GM12891 (cell line): ENCODE measurements around the gene COA1. TPM values are rescaled to one million over a fixed set of nuclear protein-coding genes. Genes with fewer than 3 reads are reported as not detected.
"Not testable (repeated sequence)": the region's sequence is repeated elsewhere in the genome, so short reads cannot be mapped to it uniquely, and the experiment has no call there.

Source experiments
- DNase-seq: peaks from one replicate; pipeline ENCODE4 v3.0.0; 2011; ENCODE audit warnings: low spot score; ENCODE audit not compliant: insufficient read length
- FAIRE-seq: peaks from 2 replicates; lab custom pipeline; 2011; peaks lifted over from hg19 to GRCh38; lab: Jason Lieb, UNC
- PAX5 ChIP-seq: IDR thresholded peaks from 2 replicates; pipeline ENCODE4 v1.6.1; 2011; ENCODE audit warnings: low read length, moderate library complexity, mild to moderate bottlenecking; ENCODE audit not compliant: insufficient read depth, severe bottlenecking
- POLR2A ChIP-seq: IDR thresholded peaks from 2 replicates; pipeline ENCODE4 v1.6.1; 2011; ENCODE audit warnings: low read depth, low read length, control low read depth
- POLR2AphosphoS5 ChIP-seq: IDR thresholded peaks from 2 replicates; pipeline ENCODE4 v1.6.1; 2011; ENCODE audit warnings: low read depth, low read length, control low read depth
- POU2F2 ChIP-seq: IDR thresholded peaks from 2 replicates; pipeline ENCODE4 v1.6.1; 2011; ENCODE audit warnings: low read depth, mild to moderate bottlenecking, control low read depth, low read length, moderate library complexity
- SPI1 ChIP-seq: IDR thresholded peaks from 2 replicates; pipeline ENCODE4 v1.6.1; 2011; ENCODE audit warnings: low read depth, low read length, control low read depth
- TAF1 ChIP-seq: IDR thresholded peaks from 2 replicates; pipeline ENCODE4 v1.6.1; 2011; ENCODE audit warnings: low read depth, low read length, control low read depth
- polyA plus RNA-seq: library from polyadenylated mRNA; unstranded; fragments of >200 nt; gene quantifications from one replicate; pipeline ENCODE4 v1.2.1, GENCODE V29; 2012; ENCODE audit warnings: low read depth, missing spikeins, inconsistent platforms; ENCODE audit not compliant: missing spikeins

The COA1 gene, protein sequence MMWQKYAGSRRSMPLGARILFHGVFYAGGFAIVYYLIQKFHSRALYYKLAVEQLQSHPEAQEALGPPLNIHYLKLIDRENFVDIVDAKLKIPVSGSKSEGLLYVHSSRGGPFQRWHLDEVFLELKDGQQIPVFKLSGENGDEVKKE
- polyA plus RNA-seq: 66.7 TPM

DNA sequence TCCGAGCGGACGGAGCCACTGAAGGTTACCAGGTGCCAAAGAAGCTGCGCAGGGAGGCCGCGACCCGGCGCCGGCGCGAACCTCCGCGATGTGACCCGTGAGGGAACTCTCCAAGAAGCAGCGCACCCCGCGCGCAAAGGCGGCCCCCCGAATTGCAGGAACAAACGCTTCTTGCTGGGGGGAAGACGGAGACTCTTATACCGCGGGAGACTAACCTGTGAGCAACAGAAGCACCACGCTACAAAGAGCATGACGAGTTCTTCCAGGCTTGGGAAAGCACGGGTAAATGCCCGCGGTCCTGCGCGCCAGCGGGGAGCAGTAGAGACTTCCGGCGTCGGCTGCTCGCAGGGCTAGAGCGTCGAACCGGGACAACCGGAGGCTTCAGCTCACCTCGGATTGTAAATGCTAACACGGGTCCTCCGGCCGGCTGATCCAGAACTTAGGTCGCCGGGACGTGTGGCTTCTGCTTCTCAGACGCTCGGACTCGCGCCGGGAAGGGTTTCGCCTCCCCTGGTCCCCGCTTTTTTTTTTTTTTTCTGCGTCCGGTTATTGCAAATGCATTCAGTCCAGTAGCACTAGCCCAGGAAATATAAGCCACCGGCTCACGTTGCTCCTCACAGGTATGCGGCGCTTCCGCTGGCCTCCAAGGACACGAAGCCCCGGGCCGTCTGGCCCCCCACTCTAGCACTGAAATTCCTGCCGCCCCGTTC, at the start of gene COA1:
COA1 (minus strand) TSS at position 310 of the 710 bp plus-strand sequence. CDS start 80,909 bp downstream, outside the sequence.
- FAIRE-seq (peak; percentile 95), DNase-seq (peak; percentile 42)
- TF ChIP-seq SPI1: no peak
- peak; percentile 91 for TF ChIP-seq POLR2AphosphoS5
- peak; percentile 85 for TF ChIP-seq POLR2A
- TF ChIP-seq POU2F2: peak; percentile 78; the same call in 1 of the 2 replicates
- TF ChIP-seq PAX5: no peak
- peak; percentile 84 for TF ChIP-seq TAF1

DNA sequence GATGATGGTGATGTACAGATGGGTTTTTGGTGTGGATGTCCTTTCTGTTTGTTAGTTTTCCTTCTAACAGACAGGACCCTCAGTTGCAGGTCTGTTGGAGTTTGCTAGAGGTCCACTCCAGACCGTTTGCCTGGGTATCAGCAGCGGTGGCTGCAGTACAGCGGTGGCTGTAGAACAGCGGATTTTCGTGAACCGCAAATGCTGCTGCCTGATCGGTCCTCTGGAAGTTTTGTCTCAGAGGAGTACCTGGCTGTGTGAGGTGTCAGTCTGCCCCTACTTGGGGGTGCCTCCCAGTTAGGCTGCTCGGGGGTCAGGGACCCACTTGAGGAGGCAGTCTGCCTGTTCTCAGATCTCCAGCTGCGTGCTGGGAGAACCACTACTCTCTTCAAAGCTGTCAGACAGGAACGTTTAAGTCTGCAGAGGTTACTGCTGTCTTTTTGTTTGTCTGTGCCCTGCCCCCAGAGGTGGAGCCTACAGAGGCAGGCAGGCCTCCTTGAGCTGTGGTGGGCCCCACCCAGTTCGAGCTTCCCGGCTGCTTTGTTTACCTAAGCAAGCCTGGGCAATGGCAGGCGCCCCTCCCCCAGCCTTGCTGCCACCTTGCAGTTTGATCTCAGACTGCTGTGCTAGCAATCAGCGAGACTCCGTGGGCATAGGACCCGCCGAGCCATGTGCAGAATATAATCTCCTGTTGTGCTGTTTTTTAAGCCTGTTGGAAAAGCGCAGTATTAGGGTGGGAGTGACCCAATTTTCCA, 49.1 kb upstream of the COA1 start:
- not testable (repeated sequence) for DNase-seq, FAIRE-seq

DNA sequence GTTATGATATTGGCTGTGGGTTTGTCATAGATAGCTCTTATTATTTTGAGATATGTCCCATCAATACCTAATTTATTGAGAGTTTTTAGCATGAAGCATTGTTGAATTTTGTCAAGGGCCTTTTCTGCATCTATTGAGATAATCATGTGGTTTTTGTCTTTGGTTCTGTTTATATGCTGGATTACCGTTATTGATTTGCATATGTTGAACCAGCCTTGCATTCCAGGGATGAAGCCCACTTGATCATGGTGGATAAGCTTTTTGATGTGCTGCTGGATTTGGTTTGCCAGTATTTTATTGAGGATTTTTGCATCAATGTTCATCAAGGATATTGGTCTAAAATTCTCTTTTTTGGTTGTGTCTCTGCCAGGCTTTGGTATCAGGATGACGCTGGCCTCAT, 45.9 kb upstream of the COA1 start:
- DNase-seq, FAIRE-seq: not testable (repeated sequence)

DNA sequence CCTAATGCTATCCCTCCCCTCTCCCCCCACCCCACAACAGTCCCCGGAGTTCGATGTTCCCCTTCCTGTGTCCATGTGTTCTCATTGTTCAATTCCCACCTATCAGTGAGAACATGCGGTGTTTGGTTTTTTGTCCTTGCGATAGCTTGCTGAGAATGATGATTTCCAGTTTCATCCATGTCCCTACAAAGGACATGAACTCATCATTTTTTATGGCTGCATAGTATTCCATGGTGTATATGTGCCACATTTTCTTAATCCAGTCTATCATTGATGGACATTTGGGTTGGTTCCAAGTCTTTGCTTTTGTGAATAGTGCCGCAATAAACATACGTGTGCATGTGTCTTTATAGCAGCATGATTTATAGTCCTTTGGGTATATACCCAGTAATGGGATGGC, 43.9 kb upstream of the COA1 start:
- FAIRE-seq, DNase-seq: not testable (repeated sequence)

DNA sequence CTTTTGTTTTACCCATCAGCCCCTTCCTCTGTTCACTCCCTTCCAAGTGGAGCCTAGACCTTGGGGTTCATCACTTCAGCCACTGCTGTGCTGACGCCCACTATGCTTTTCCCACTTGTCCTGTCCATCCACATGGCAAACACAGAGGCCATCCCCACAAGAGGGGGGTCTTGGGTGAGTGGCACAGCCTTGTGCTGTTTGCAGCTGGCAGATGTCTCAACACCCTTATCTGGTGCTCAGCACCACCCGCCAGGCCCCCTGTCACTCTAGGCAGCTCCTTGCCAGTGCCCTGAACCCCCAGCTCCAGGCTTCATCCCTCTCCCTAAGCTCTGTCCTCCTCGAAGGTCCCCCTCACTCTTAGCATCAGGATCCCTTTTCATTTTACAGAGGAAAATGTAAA, 42.2 kb upstream of the COA1 start:
- TF ChIP-seq SPI1: no peak
- FAIRE-seq (no peak), DNase-seq (no peak)

DNA sequence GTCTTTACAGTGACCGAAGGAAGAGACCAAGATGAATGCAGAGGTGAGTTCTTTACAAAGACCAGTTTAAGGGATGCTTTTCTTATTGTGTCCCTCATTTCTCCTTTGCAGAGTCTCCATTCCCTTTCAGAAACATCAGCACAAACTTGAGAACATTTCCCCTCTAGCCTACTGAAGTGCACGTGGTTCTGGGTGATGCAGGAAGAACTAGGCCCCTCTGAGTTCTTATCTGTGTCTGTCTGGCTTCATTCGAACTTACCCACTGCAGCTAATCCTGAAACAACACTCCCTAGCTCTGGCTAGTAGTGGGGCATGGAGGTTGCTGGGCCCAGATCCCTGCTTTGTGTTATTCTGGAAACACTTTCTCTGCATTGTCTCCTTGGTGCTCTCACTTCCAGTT, 41.8 kb upstream of the COA1 start:
- no peak for TF ChIP-seq PAX5
- TF ChIP-seq SPI1: no peak
- FAIRE-seq: no peak
- DNase-seq: no peak

DNA sequence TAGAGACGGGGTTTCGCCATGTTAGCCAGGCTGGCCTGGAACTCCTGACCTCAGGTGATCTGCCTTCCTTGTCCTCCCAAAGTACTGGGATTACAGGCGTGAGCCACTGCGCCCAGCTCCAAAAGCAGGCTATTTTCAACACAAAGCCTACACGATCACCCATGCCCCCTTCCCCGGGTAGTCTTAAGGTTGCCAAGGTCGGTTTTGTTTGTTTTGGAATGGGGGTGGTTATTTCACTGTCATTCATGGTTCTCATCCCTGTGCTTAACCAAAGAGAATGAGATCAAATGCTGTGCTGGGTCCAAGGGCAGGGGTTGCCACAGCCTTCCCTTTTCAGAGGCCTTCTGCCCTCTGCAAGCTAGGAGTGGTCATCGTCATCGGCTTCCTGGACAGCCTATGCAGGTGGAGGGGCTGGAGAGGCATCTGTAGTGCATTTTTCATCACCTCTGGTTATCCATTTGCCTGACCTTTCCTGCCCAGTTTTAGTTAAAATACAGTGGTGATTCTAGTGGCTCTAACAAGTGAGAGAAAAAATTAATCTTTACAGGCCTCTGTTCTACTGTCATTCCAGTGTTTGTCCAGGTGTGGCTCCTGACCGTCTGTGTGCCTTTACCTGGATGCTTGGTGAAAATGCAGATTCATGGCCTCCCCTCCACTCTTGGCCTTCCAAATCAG, 40.6 kb upstream of the COA1 start:
- no peak for FAIRE-seq
- no peak for TF ChIP-seq TAF1
- TF ChIP-seq PAX5: no peak
- no peak for TF ChIP-seq POLR2AphosphoS5
- no peak for TF ChIP-seq POU2F2
- no peak for TF ChIP-seq SPI1
- TF ChIP-seq POLR2A: no peak
- DNase-seq: no peak

DNA sequence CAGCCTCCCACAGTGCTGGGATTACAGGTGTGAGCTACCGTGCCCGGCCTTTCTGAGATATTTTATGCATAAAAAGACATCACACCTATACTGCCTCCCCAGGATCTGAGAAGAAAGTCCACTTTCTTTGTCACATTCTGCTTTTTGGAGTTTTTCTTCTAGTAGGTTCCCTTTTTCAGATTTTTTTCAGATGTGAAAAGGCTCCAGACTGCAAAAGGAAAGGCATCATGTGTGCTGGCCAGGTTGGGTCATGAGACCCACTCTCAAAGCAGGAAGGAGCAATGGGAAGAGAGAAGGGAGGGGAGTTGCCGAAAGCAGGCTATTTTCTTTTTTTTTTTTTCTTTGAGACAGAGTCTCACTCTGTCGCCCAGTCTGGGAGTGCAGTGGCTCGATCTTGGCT, 40.0 kb upstream of the COA1 start:
- DNase-seq: no peak
- no peak for FAIRE-seq

DNA sequence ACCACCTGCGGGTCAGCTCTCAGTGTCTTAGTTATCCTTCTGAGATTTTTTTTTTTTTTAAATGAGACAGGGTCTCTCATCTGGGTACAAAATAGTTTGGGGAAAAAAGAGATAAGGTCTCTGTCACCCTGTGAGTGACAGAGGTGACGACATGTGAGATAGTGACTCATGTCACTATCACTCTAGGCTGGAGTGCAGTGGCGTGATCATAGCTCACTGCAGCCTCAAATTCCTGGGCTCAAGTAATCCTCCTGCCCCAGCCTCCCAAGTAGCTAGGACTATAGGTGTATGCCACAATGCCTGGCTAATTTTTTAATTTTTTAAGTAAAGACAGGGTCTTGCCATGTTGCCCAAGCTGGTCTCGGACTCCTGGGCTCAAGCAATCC, 39.6 kb upstream of the COA1 start:
- TF ChIP-seq PAX5: no peak
- TF ChIP-seq POLR2A: no peak
- no peak for TF ChIP-seq SPI1
- no peak for TF ChIP-seq POU2F2
- no peak for TF ChIP-seq POLR2AphosphoS5
- no peak for TF ChIP-seq TAF1
- FAIRE-seq (no peak), DNase-seq (no peak)

More for the DNA sequence above, 40.0 kb upstream of the COA1 start:
- TF ChIP-seq POLR2AphosphoS5 (no peak), PAX5 (no peak)

DNA sequence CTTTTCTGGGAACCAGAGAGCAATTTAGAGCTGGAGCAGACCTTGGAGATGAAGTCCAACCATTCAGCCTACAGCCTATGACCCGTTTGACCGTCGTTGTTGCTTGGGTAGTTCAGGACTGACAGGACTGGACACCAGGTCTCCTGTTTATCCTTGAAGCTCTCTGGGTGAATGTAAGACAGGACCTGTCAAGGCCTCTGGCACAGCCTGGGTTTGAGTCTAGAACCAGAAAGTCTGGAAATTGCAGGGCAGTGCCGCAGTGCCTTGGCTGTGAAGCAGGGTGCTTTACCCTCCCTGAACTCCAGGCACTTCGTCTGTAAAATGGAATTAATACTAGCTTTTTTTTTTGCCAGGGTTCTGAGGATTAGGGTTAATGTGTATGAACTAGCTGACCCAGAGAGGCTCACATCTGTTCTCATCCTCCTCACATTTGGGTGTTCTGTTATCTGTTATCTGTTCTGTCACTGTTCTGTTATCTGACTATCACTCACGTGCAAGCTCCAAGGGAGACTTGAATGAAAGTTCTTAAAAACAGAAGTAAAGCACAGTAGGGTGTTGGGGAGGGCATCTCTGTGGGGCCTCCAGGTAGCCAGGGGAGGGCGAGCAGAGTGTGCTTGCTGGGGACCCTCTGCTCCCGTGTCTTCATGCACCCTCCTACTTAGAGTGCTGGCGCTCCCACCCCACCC, 39.0 kb upstream of the COA1 start:
- FAIRE-seq (no peak), DNase-seq (no peak)
- TF ChIP-seq PAX5 (no peak), TAF1 (no peak), POLR2A (no peak), POU2F2 (no peak), POLR2AphosphoS5 (no peak), SPI1 (no peak)
